NCI-H146 treated with DMSO at 0.1 percent for 48 hours (cell line): ENCODE measurements around the gene CMA1.
"Not testable (repeated sequence)": the region's sequence is repeated elsewhere in the genome, so short reads cannot be mapped to it uniquely, and the experiment has no call there.

Source experiments
- DNase-seq: peaks from one replicate; lab custom pipeline; 2025; ENCODE audit not compliant: unreplicated experiment; lab: John Stamatoyannopoulos, UW

Gene CMA1, protein sequence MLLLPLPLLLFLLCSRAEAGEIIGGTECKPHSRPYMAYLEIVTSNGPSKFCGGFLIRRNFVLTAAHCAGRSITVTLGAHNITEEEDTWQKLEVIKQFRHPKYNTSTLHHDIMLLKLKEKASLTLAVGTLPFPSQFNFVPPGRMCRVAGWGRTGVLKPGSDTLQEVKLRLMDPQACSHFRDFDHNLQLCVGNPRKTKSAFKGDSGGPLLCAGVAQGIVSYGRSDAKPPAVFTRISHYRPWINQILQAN

DNA sequence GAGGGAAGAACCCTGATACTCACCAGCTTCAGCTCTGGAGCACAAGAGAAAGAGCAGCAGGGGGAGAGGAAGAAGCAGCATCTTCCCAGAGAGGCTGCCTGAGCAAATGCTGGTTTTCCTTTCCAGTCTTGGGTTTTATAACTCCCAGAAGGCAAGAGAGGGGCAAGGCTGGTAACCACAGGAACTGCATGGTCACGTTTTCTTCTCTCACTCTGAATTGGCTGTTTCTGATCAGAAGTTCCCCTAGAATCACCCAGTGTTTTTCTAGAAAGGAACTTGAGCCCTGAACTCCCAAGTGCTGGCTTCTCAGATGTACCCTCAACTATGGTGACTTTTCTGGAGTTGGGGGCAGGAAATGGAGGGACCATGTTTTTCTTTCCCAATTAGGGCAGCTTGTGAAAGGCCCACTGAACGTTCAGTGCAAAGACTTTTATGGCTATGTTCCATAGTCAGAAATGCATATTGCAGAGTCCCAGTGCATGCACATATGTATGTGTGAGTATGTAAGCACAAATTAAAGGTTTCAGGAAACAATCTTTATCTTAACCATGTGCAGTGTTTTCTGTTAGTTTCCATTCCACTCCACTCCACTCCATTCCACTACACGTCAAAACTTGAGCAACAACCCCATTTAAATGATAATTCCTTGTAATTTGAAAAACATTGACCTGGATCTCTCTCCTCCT is at the start of gene CMA1:
Gene CMA1 (minus strand): TSS at position 111 of the 686 bp plus-strand sequence. CDS start 30 bp downstream, at position 81.
- no peak for DNase-seq

DNA sequence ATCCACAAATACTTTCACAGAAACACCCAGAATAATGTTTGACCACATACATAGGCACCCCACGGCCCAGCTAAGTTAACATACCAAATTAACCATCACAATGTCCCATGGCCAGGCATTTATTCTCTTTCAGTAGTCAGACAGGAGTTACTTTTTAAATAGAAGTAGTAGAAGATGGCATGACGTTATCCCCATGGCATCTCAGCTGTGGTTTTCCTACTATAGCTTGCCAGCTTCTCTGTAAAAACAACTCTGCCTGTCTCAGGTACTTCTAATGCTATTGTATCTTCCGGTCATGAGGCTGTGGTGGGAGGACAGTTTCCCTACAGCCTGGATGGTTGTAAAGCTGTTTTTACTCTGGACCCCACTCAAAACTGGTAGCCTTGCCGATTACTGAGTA is 48.7 kb upstream of the CMA1 start:
- no peak for DNase-seq

DNA sequence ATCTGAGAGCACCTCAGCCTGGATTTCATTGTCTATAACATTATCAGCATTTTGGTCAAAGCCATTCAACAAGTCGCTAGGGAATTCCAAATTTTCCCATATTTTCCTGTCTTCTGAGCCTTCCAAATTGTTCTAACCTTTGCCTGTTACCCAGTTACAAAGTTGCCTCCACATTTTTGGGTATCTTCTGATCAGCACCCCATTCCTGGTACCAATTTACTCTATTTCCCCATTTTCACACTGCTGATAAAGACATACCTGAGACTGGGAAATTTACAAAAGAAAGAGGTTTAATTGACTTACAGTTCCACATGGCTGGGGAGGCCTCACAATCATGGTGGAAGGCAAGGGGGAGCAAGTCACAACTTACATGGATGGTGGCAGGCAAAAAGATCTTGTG is 41.0 kb upstream of the CMA1 start:
- not testable (repeated sequence) for DNase-seq

DNA sequence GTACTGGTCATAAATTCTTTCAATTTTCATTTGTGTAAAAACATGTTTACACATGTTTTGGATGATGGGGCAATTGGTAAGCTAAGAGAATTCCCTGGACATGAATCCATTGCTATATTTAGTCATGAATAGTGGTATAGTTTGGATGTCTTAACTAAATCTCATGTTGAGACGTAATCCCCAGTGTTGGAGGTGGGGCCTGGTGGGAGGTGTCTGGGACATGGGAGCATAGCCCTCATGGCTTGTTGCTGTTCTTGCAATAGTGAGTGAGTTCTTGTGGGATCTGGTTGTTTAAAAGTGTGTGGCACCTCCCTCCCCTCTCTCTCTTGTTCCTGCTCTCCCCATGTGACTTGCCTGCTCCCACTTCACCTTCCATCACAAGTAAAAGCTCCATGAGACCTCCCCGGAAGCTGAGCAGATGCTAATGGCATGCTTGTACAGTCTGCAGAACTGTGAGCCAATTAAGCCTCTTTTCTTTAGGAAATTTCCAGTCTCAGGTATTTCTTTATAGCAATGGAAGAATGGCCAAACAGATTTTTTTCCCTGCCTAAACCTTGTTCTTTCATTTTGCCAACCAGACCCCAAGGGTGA is 34.4 kb upstream of the CMA1 start:
- DNase-seq: no peak

DNA sequence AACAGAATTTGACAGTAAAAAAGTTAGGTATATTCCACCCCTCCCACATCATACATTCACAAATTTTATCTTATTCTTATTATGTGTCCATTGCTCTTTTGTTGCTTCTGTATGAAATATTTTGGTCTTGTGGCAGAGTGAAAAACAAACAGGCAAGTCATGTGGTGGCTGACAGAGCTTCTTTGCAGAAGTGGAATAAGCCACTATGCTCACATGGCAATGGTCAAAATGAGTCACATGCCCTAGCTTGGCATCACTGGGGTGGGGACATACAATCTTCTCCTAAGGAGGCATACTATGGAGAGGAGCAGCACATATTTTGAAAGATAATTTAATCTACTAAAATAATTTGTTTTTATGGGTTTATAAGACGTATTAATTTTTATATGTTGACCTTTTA is 27.7 kb upstream of the CMA1 start:
- DNase-seq: no peak

DNA sequence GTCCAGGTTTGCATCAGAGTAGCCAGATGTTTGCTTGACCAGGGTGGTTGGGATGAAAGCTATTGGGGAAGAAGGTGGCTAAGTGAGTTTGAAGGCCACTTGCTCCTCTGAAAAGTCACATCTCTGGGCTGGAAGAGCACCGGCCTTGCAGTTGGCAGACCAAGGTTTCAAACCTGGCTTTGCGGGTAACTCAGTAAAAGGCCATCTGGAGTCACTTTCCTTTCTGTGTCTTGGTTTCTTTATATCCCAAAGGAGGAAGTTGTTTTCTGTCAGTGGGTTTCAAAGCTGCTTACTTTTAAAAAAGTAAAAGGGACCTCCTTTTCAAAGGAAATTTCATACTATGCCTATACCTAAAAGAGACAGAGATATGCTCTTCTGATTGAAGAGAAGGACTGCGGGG is 26.2 kb upstream of the CMA1 start:
- DNase-seq: no peak

DNA sequence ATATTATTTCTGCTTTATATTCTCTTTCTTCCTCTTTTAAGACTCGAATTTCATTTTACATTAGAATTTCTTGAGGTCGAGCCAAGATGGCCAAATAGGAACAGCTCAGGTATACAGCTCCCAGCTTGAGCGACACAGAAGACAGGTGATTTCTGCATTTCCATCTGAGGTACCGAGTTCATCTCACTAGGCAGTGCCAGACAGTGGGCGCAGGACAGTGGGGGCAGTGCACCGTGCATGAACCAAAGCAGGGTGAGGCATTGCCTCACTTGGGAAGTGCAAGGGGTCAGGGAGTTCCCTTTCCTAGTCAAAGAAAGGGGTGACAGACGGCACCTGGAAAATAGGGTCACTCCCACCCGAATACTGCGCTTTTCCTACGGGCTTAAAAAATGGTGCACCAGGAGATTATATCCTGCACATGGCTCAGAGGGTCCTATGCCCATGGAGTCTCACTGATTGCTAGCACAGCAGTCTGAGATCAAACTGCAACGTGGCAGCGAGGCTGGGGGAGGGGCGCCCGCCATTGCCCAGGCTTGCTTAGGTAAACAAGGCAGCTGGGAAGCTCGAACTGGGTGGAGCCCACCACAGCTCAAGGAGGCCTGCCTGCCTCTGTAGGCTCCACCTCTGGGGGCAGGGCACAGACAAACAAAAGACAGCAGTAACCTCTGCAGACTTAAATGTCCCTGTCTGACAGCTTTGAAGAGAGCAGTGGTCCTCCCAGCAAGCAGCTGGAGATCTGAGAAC is 18.0 kb upstream of the CMA1 start:
- DNase-seq: not testable (repeated sequence)

DNA sequence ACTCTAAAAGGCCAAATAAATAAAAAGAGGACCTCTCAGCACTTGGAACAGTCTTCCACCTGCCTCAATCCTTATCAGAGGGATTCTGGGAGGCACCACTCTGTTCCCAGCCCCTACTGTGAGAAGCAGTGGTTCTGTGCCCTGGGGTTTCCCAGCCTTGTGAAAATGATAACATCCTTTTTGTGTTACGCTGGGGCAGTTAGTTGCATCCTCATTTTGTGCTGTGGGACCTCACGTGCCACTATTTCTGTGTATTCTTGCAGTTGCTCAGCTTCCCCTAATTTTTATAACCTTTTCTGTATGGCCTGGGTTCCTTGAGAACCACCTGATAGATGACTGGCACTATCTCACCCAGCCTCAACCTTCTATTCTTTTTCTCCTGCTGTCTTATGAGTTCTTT is 10.8 kb upstream of the CMA1 start:
- DNase-seq: no peak

DNA sequence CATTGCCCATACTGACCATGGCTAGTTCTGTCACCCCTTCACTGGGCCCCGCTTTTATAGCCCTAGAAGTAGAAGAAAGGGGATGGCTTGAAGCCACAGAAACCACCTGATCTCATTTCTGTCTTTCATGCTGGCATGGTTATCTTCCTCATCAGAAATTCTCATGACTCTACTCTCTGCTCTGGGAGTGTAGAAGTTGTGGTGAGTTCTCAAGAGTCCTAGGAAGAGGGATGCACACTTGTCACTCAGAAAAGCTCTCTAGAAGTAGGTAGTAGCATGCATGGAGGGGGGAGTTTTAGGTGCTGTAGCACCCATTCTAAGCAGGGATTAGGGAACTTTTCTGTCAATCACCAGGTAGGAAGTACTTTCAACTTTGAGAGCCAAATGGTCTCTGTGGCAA is 6.1 kb upstream of the CMA1 start:
- DNase-seq: no peak

DNA sequence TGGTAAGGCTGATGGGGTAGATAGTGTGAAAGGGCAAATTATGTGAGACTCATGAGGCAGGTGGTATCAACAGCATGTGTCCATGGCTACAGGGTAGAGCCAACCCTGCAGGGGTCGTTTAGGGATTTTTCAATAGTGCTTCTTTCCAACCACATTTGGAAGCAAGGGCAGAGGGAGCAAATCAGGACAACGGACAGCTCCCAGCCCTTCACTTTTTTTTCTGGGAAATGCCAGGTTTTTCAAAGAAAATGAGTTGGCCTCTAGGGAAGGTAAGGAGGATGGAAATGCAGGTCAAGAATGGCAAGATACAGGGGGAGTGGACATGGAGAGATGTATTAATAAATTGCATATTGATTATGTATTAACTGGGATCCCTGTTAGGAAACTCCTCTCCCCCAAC is 4.9 kb upstream of the CMA1 start:
- DNase-seq: no peak

DNA sequence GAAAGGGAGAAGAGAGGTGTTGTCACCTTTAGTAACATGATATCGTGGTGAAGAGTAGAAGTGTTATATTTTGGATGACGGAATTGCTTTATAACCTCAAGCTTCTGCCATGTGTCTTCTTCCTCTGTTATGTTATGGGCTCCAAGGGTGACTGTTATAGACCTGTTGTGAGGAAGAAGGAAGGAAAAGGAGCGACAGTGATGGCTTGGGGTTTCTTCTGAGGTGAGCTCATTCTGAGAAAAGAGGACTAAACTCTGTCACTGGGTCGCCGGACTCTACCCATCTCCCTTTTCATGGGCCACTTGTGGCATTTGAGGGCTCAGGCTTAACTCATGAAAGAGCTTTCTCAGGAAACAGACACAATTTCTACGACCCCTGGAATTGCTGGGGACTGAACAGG is 1.6 kb downstream of the CMA1 start:
- DNase-seq: no peak

DNA sequence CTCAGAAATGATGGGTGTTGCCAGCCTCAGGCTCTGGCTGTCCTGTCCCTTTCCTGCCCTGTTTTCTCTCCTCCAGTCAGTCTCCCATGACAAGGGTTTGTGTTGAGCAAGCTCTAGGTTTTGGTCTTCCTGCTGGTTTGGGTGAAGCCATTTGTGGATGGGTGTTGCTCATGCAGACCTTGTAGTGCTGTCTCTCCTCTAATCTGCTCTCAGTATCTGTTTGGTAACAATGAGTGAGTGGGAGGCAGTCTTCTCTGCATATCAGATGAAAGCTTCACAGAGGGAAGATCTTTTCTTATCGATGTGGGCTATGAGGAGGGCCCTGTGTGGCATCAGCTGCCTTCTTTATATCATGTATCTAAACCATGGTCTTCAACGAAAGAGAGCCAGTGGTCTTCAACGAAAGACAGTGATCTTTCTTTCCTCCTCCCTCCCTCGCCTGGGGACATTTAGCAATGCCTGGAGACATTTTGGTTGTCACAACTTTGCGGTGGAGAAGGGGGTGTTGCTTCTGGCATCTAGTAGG is 3.6 kb downstream of the CMA1 start:
- DNase-seq: no peak

DNA sequence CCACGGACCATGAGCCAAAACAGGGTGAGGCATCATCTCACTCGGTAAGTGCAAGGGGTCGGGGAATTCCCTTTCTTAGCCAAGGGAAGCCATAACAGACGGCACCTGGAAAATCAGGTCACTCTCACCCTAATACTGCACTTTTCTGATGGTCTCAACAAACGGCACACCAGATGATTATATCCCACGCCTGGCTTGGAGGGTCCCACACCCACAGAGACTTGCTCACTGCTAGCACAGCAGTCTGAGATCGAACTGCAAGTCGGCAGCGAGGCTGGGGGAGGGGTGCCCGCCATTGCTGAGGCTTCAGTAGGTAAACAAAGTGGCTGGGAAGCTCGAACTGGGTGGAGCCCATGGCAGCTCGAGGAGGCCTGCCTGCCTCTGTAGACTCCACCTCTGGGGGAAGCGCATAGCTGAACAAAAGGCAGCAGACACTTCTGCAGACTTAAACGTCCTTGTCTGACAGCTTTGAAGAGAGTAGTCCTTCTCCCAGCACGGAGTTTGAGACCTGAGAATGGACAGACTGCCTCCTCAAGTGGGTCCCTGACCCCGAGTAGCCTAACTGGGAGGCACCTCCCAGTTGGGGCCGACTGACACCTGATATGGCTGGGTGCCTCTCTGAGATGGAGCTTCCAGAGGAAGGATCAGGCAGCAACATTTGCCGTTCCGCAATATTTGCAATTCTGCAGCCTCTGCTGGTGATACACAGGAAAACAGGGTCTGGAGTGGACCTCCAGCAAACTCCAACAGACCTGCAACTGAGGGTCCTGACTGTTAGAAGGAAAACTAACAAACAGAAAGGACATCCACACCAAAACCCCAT is 16.3 kb downstream of the CMA1 start:
- not testable (repeated sequence) for DNase-seq

DNA sequence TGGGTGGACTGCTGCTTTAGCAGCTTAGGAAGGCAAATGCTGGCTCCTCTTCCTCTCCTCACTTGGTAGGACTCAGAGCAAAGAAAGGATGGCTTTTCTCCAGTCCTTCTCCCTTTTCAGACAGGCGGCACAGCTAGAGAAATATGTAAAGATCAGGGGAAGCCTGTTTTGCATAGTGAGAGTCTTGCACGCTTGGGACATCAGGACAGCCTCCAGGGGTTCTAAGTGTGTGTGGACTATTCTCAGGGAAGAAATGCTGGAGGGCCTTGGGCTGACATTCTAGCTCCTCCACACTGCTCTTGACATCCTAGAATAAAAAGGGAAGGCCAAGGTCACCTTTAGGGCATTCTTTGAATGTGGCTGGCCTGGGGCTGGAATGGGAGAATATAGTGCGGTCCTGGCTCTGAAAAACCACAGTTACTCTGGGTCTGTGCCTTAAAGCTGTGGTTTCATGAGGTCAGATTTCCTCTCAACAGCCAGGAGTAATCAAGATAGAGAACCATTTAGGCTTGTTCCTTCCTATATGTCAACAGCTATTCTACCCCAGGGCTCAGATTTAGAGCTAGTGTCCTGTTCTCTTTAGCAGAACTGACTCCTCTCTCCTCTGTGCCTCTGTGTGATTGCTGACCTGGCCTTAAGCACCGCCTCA is 24.3 kb downstream of the CMA1 start:
- no peak for DNase-seq

DNA sequence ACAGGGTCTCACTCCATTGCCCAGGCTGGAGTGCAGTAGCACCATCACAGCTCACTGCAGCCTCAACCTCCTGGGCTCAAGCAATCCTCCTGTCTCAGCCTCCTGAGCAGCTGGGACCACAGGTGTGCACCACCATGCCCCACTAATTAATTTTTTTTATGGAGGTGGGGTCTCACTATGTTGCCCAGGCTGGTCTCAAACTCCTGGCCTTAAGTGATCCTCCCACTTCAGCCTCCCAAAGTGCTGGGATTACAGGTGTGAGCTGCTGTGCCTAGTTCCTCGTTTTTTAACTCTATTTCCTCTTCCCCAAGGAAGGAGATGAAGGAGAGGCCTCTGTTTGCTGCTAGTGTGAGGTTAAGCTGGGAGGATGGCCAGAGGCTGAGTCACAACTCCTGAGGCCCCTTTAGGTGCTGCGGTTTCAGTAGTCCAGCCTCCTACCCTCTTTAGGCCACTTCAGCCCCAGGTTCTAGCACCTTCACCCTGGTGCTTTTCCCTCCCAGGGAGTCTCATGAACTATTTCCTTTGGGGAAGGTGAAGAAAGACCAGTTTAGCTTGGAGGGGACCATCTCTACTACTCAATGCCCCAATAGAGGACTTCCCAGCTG is 25.3 kb downstream of the CMA1 start:
- DNase-seq: not testable (repeated sequence)

DNA sequence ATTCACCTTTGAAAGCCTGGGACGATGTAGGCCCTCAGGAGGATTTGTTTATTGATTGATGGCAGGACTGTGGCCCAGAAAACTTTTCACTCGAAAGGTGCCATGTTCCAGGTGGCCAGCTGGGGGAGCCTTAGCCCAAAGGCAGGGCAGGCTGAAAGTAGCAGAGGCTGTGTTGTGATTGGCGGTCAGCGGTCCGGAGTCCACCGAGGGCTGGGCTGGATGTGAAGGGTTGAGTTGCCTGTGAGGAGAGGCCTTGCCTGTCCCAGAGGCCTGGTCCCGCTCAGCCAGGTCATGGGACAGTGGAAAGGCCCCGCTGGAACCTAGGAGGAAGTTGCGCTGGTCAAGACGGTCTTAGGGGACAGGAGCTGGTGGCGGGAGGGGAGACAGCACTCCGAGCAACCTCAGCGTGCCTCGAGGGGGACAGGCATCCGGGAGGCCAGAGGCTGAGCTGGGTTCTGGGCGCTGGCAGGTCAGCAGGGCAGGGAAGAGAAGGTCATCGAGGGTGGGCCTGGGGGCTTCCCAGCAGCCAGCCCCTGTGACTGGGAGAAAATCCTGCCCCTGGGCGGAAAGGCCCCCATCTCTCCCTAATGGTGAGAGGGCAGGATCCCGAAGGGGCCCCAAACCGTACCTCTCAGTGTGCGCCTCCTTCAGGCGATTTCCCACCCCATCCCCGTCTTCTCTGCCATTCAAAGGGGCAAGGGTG is 26.3 kb downstream of the CMA1 start:
- peak; percentile 17 for DNase-seq

DNA sequence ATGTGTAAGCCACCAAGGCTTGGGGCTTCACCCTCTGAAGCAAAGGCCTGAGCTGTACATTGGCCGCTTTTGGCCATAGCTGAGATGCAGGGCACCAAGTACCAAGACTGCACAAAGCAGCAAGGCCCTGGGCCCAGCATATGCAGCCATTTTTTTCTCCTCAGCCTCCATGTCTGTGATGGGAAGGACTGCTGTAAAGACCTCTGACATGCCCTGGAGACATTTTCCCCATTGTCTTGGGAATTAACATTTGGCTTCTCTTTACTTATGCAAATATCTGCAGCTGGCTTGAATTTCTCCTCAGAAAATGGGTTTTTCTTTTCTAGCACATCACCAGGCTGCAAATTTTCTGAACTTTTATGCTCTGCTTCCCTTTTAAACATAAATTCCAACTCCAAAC is 28.1 kb downstream of the CMA1 start:
- not testable (repeated sequence) for DNase-seq

DNA sequence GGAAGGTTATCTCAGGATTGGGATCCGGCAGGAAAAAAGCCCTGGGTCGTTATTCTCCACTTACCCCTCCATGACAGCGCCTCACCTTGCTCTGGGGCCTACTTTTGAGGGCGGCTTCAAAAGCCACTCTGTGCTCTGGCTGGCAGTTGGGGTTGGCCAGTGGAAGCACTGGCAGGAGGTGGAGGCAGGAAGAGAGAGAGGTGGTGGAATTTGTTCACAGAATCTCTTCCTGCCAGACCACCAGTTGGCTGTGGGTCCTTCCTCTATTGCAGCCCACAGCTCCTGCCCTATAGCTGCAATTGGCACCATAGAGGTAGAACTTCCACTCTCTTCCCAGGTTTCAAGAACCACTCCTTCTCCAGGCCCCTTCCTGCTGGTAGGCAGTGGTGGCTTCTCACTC is 32.8 kb downstream of the CMA1 start:
- no peak for DNase-seq

DNA sequence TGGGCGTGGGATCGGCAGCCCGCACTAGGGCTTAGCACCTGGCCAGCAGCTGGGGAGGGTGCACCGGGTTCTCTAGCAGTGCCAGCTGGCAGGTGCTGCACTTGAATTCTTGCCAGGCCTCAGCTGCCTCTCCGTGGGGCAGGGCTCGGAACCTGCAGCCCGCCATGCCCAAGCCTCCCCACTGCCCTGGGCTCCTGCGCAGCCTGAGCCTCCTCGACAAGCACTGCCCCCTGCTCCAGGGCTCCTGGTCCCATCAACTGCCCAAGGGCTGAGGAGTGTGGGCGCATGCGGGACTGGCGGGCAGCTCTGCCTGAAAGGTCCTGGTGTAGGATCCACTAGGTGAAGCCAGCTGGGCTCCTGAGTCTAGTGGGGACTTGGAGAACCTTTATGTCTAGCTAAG is 34.9 kb downstream of the CMA1 start:
- no peak for DNase-seq
